ENCODE data around the gene CACNA1B. TPM values are rescaled to one million over a fixed set of nuclear protein-coding genes. Genes with fewer than 3 reads are reported as not detected.

CACNA1B gene
- polyA plus RNA-seq, 2 of the 4 experiments (the other 2 are of a cell fraction), result 0.03 to 0.06 TPM

- Histone ChIP-seq H3K4me2 (no peak overlapping the region), H3K27ac (no peak overlapping the region), H3K9me3 (no peaks in the 10 kb centered on the region), H3K4me3 (no peak overlapping the region), H3K4me1 (no peaks in the 10 kb centered on the region)
- ChIA-PET CTCF (no interaction called here), POLR2A (no interaction called here)
- no peak for DNase-seq (ENCODE audit: low read depth in 1 of 2, low spot score in 1 of 2)
- no peak for FAIRE-seq
- WGBS (ENCODE audit: missing lambda C conversion rate), result 44% methylated on average over 20 of the region's 25 CpGs
- ATAC-seq, result no peak
- TF ChIP-seq CBX8 (IDR thresholded peaks at IDR 0.05), result no peak
- TF ChIP-seq EHMT2 (IDR thresholded peaks at IDR 0.05; ENCODE audit: low read depth), result no peak
- no peak for TF ChIP-seq RAD21 (conservative IDR thresholded peaks at IDR 0.05 in 1 of 2, IDR thresholded peaks at IDR 0.05 in 1 of 2)
- no peak for TF ChIP-seq RFX5 (IDR thresholded peaks at IDR 0.05)
- TF ChIP-seq MYC (IDR thresholded peaks at IDR 0.05; ENCODE audit: borderline replicate concordance, low read length), result no peak
- TF ChIP-seq HOXB13 (CRISPR knock-in tag; IDR thresholded peaks at IDR 0.05; ENCODE audit: low read depth), result no peak
- no peak for TF ChIP-seq GATA3 (IDR thresholded peaks at IDR 0.05; ENCODE audit: borderline replicate concordance)
- TF ChIP-seq HDAC2 (IDR thresholded peaks at IDR 0.05), result no peak
These were observed 129.1 kb downstream of the CACNA1B start for GRCh38 chr9:138006576-138007233.

GRCh38 chr9:138007566-138007917 is 130.0 kb downstream of the CACNA1B start:
- DNase-seq (ENCODE audit: low read depth in 1 of 2, low spot score in 1 of 2) (no peak), FAIRE-seq (no peak), ATAC-seq (no peak)
- TF ChIP-seq RARB (CRISPR knock-in tag; IDR thresholded peaks at IDR 0.05) (no peak), TFCP2L1 (CRISPR knock-in tag; IDR thresholded peaks at IDR 0.05) (no peak), KDM1A (IDR thresholded peaks at IDR 0.05; ENCODE audit: low read depth) (no peak), HES2 (IDR thresholded peaks at IDR 0.05) (no peak)
- Histone ChIP-seq H3K4me1 (no peaks in the 10 kb centered on the region), H3K27ac (no peak overlapping the region), H3K9me3 (no peaks in the 10 kb centered on the region), H3K4me3 (no peak overlapping the region), H3K4me2 (no peak overlapping the region)
- CTCF ChIA-PET, result no interaction called here
- POLR2A ChIA-PET, result no interaction called here
- 55% methylated on average over 8 of the region's 9 CpGs for WGBS (ENCODE audit: missing lambda C conversion rate)

GRCh38 chr9:138007918-138008841 is 130.6 kb downstream of the CACNA1B start:
- DNase-seq (ENCODE audit: low read depth in 1 of 2, low spot score in 1 of 2) (no peak), ATAC-seq (no peak), FAIRE-seq (no peak)
- Histone ChIP-seq H3K4me1 (no peaks in the 10 kb centered on the region), H3K27ac (no peak overlapping the region), H3K9me3 (no peaks in the 10 kb centered on the region), H3K4me3 (no peak overlapping the region), H3K4me2 (no peak overlapping the region)
- ChIA-PET POLR2A (interaction anchor here (0.5 kb wide), 1 partner anchor 185 kb away, joined by 3 read pairs; no protein-coding TSS in a partner anchor), CTCF (no interaction called here)
- no peak for TF ChIP-seq CHD4 (IDR thresholded peaks at IDR 0.05; ENCODE audit: borderline replicate concordance)
- no peak for TF ChIP-seq RARB (CRISPR knock-in tag; IDR thresholded peaks at IDR 0.05)
- TF ChIP-seq SREBF2 (IDR thresholded peaks at IDR 0.05), result no peak
- TF ChIP-seq ATOH8 (CRISPR knock-in tag; IDR thresholded peaks at IDR 0.05; ENCODE audit: low read depth), result no peak
- no peak for TF ChIP-seq PHF8 (IDR thresholded peaks at IDR 0.05; ENCODE audit: borderline replicate concordance, low read depth)
- TF ChIP-seq USF2 (IDR thresholded peaks at IDR 0.05), result no peak
- no peak for TF ChIP-seq JUN (IDR thresholded peaks at IDR 0.05)
- TF ChIP-seq GATA3 (IDR thresholded peaks at IDR 0.05; ENCODE audit: borderline replicate concordance), result no peak
- TF ChIP-seq RFX5 (IDR thresholded peaks at IDR 0.05), result no peak
- TF ChIP-seq HDAC2 (IDR thresholded peaks at IDR 0.05), result no peak
- no peak for TF ChIP-seq ZC3H11A (IDR thresholded peaks at IDR 0.05)
- WGBS (ENCODE audit: missing lambda C conversion rate), result 68% methylated on average over 9 of the region's 15 CpGs
